Measurements from ENCODE around the gene CD81. TPM values are rescaled to one million over a fixed set of nuclear protein-coding genes. Genes with fewer than 3 reads are reported as not detected.

Gene CD81
- total and polyA plus RNA-seq, 10 of the 15 experiments (the other 5 are each of a cell fraction or from before 2014, with no cell fraction given), result 2.0 to 145 (median 57.2) TPM

DNA sequence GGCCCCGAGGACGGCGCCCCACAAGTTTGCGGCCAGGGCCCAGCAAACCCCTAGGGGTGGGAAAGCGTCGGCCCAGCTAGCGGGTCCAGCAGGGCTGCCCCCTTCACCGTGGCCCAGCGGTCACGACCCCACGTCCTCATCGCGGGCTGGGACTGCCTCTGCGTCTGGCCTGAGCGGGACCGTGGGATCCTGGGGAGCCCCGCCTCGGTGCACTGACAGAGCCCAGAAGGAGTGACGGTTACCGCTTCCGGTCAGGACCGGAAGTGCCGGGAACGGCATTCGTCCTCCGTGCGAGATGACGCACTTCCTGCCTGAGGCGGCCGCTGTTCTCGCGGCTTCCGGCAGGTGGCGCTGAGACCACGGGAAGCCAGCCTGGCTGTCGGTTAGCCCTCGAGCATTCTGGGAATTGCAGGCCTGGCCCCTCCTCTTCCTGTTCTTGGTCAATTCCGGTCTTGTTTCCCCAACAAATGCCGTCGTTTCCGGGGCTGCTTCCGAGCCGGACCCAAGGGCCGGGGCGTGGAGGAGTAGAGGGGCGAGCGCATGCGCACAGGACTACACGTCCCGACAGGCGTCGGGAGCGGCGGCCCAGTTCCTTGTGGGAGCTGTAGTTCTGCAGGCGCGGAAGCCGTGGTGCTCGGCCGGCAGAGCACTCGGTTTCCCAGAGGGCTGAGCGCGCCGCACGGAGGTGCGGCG is 23.1 kb downstream of the CD81 start, which contains the start of gene TSSC4 (continued):
- TF ChIP-seq, protein P1, sequence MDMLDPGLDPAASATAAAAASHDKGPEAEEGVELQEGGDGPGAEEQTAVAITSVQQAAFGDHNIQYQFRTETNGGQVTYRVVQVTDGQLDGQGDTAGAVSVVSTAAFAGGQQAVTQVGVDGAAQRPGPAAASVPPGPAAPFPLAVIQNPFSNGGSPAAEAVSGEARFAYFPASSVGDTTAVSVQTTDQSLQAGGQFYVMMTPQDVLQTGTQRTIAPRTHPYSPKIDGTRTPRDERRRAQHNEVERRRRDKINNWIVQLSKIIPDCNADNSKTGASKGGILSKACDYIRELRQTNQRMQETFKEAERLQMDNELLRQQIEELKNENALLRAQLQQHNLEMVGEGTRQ (IDR thresholded peaks at IDR 0.05; ENCODE audit: borderline replicate concordance, low read depth, low read length), result no peak
- TF ChIP-seq CHD1 (IDR thresholded peaks at IDR 0.05; ENCODE audit: low read depth, low read length) (0 out of 2 replicates have a peak, but pooled peaks have one; percentile 47), IKZF1 (conservative IDR thresholded peaks at IDR 0.05) (peak; percentile 100), STAT3 (IDR thresholded peaks at IDR 0.05; ENCODE audit: low read depth, low read length) (no peak), MYB (IDR thresholded peaks at IDR 0.05; ENCODE audit: borderline replicate concordance, low read depth, low read length) (peak; percentile 96), FOXK2 (IDR thresholded peaks at IDR 0.05) (peak; percentile 79), SREBF2 (IDR thresholded peaks at IDR 0.05; ENCODE audit: low read length) (peak; percentile 52), KDM1A (IDR thresholded peaks at IDR 0.05; ENCODE audit: borderline replicate concordance) (no peak), MYC (IDR thresholded peaks at IDR 0.05; ENCODE audit: insufficient read depth, insufficient read length, insufficient replicate concordance, low read length, severe bottlenecking) (no peak), CEBPB (IDR thresholded peaks at IDR 0.05; ENCODE audit: borderline replicate concordance in 1 of 2, low read depth in 2 of 2, low read length in 2 of 2) (no peak), EP300 (IDR thresholded peaks at IDR 0.05; ENCODE audit: borderline replicate concordance in 1 of 2, control insufficient read depth in 1 of 2, low read depth in 2 of 2, low read length in 2 of 2) (peak; percentile 39 to 64; a peak in 3 of 4 replicates)
- TF ChIP-seq, protein P2, sequence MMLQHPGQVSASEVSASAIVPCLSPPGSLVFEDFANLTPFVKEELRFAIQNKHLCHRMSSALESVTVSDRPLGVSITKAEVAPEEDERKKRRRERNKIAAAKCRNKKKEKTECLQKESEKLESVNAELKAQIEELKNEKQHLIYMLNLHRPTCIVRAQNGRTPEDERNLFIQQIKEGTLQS (IDR thresholded peaks at IDR 0.05; ENCODE audit: borderline replicate concordance, extremely low read depth, low read depth, low read length), result peak; percentile 53; the same call in 1 of the 2 replicates
- TF ChIP-seq, protein P3, sequence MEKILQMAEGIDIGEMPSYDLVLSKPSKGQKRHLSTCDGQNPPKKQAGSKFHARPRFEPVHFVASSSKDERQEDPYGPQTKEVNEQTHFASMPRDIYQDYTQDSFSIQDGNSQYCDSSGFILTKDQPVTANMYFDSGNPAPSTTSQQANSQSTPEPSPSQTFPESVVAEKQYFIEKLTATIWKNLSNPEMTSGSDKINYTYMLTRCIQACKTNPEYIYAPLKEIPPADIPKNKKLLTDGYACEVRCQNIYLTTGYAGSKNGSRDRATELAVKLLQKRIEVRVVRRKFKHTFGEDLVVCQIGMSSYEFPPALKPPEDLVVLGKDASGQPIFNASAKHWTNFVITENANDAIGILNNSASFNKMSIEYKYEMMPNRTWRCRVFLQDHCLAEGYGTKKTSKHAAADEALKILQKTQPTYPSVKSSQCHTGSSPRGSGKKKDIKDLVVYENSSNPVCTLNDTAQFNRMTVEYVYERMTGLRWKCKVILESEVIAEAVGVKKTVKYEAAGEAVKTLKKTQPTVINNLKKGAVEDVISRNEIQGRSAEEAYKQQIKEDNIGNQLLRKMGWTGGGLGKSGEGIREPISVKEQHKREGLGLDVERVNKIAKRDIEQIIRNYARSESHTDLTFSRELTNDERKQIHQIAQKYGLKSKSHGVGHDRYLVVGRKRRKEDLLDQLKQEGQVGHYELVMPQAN (conservative IDR thresholded peaks at IDR 0.05), result peak; percentile 73
- TF ChIP-seq, protein P4, sequence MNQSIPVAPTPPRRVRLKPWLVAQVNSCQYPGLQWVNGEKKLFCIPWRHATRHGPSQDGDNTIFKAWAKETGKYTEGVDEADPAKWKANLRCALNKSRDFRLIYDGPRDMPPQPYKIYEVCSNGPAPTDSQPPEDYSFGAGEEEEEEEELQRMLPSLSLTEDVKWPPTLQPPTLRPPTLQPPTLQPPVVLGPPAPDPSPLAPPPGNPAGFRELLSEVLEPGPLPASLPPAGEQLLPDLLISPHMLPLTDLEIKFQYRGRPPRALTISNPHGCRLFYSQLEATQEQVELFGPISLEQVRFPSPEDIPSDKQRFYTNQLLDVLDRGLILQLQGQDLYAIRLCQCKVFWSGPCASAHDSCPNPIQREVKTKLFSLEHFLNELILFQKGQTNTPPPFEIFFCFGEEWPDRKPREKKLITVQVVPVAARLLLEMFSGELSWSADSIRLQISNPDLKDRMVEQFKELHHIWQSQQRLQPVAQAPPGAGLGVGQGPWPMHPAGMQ (IDR thresholded peaks at IDR 0.05; ENCODE audit: borderline replicate concordance), result no peak
- TF ChIP-seq, protein P5, sequence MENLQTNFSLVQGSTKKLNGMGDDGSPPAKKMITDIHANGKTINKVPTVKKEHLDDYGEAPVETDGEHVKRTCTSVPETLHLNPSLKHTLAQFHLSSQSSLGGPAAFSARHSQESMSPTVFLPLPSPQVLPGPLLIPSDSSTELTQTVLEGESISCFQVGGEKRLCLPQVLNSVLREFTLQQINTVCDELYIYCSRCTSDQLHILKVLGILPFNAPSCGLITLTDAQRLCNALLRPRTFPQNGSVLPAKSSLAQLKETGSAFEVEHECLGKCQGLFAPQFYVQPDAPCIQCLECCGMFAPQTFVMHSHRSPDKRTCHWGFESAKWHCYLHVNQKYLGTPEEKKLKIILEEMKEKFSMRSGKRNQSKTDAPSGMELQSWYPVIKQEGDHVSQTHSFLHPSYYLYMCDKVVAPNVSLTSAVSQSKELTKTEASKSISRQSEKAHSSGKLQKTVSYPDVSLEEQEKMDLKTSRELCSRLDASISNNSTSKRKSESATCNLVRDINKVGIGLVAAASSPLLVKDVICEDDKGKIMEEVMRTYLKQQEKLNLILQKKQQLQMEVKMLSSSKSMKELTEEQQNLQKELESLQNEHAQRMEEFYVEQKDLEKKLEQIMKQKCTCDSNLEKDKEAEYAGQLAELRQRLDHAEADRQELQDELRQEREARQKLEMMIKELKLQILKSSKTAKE (IDR thresholded peaks at IDR 0.05; ENCODE audit: low read depth, poor library complexity, severe bottlenecking), result no peak
- TF ChIP-seq, protein P6, sequence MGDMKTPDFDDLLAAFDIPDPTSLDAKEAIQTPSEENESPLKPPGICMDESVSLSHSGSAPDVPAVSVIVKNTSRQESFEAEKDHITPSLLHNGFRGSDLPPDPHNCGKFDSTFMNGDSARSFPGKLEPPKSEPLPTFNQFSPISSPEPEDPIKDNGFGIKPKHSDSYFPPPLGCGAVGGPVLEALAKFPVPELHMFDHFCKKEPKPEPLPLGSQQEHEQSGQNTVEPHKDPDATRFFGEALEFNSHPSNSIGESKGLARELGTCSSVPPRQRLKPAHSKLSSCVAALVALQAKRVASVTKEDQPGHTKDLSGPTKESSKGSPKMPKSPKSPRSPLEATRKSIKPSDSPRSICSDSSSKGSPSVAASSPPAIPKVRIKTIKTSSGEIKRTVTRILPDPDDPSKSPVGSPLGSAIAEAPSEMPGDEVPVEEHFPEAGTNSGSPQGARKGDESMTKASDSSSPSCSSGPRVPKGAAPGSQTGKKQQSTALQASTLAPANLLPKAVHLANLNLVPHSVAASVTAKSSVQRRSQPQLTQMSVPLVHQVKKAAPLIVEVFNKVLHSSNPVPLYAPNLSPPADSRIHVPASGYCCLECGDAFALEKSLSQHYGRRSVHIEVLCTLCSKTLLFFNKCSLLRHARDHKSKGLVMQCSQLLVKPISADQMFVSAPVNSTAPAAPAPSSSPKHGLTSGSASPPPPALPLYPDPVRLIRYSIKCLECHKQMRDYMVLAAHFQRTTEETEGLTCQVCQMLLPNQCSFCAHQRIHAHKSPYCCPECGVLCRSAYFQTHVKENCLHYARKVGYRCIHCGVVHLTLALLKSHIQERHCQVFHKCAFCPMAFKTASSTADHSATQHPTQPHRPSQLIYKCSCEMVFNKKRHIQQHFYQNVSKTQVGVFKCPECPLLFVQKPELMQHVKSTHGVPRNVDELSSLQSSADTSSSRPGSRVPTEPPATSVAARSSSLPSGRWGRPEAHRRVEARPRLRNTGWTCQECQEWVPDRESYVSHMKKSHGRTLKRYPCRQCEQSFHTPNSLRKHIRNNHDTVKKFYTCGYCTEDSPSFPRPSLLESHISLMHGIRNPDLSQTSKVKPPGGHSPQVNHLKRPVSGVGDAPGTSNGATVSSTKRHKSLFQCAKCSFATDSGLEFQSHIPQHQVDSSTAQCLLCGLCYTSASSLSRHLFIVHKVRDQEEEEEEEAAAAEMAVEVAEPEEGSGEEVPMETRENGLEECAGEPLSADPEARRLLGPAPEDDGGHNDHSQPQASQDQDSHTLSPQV (IDR thresholded peaks at IDR 0.05), result peak; percentile 77; the same call in 1 of the 2 replicates

All from GM12878 (cell line).